K562 (cell line): ENCODE results near the gene CHRM4. TPM values are rescaled to one million over a fixed set of nuclear protein-coding genes. Genes with fewer than 3 reads are reported as not detected.

Experiments used
- ATAC-seq: fragments of 200-7000 bp; cut with Tn5 transposase; 3 replicates; pipeline ENCODE4 v1.9.1; 2020; ENCODE audit warnings: moderate library complexity
- BruUV-seq: library from RNA; stranded (reverse); fragments of 400-500 nt; replicated peaks from 2 replicates; lab custom pipeline; 2021; lab: Mats Ljungman, UMichigan
- CTCF ChIA-PET: fragments of 300-600 bp; formaldehyde crosslinking; extraction: SDS; loops from one replicate; lab custom pipeline; 2021; ENCODE audit warnings: low intra/inter-chr PET ratio; lab: Yijun Ruan, JAX
- POLR2A ChIA-PET: fragments of 300-600, 350-650 bp; sonication (Branson Sonifier 250); formaldehyde crosslinking; extraction: SDS; loops from one replicate; lab custom pipeline; 2021; ENCODE audit warnings: antibody characterized with exemption, inconsistent platforms; lab: Yijun Ruan, JAX
- DNase-seq, 4 experiments: peaks; one replicate each; pipeline versions ENCODE4 v3.0.0 to v3.0.0-alpha.2; 2011 to 2018; ENCODE audit warnings: low spot score in 3 of 4, mixed read lengths in 3 of 4; ENCODE audit errors: extremely low read depth in 1 of 4
- FAIRE-seq: peaks from 2 replicates; lab custom pipeline; 2011; peaks lifted over from hg19 to GRCh38; lab: Jason Lieb, UNC
- H2AFZ ChIP-seq: 2 replicates; pipeline ENCODE4 v1.6.0; 2011; ENCODE audit warnings: low read depth, low read length, control low read depth, inconsistent platforms
- H3K27ac ChIP-seq: fragments of 200-600 bp; 3 replicates; pipeline ENCODE4 v1.8.0; 2011; ENCODE audit warnings: low read depth, mild to moderate bottlenecking, control low read depth, inconsistent platforms, low read length, moderate library complexity, mixed read lengths; ENCODE audit errors: extremely low read depth
- H3K27me3 ChIP-seq, 2 experiments: fragments of 300-600 bp in 1 of 2; 2 replicates in 1 of 2; 3 replicates in 1 of 2; pipeline versions ENCODE4 v1.6.0 to v1.8.0; 2011; ENCODE audit warnings: inconsistent platforms in 2 of 2, low read length in 2 of 2, mild to moderate bottlenecking in 1 of 2, mixed read lengths in 1 of 2, moderate library complexity in 1 of 2; ENCODE audit not compliant: control insufficient read depth in 2 of 2, insufficient read depth in 2 of 2
- H3K36me3 ChIP-seq: fragments of 300-600 bp; 3 replicates; pipeline ENCODE4 v1.8.0; 2011; ENCODE audit warnings: mild to moderate bottlenecking, low read length, inconsistent platforms; ENCODE audit not compliant: control insufficient read depth, insufficient read depth
- H3K4me1 ChIP-seq, 2 experiments: fragments of 200-600 bp in 1 of 2; replicated peaks in 1 of 2; 2 replicates in 1 of 2; 3 replicates in 1 of 2; pipeline versions ENCODE4 v1.5.1 to v1.8.0; 2011; ENCODE audit warnings: inconsistent platforms in 2 of 2, low read length in 2 of 2, mild to moderate bottlenecking in 1 of 2, mixed read lengths in 1 of 2, moderate library complexity in 1 of 2; ENCODE audit not compliant: control insufficient read depth in 2 of 2, insufficient read depth in 2 of 2
- H3K4me2 ChIP-seq: 2 replicates; pipeline ENCODE4 v1.6.1; 2011; ENCODE audit warnings: low read length, control low read depth, inconsistent platforms, mixed read lengths; ENCODE audit not compliant: insufficient read depth
- H3K4me3 ChIP-seq: fragments of 200-600 bp; sonication (generic), shearing (Covaris generic); 2 replicates; pipeline ENCODE4 v1.5.1; 2016; ENCODE audit warnings: control low read depth, inconsistent platforms
- H3K79me2 ChIP-seq: fragments of 200-600 bp; 3 replicates; pipeline ENCODE4 v1.8.0; 2011; ENCODE audit warnings: low read length, inconsistent platforms; ENCODE audit not compliant: control insufficient read depth, insufficient read depth
- H3K9ac ChIP-seq, 2 experiments: 2 replicates each; pipeline versions ENCODE4 v1.6.0 to v1.6.1; 2011; ENCODE audit warnings: low read depth in 2 of 2, low read length in 2 of 2, control low read depth in 1 of 2, inconsistent platforms in 1 of 2, mild to moderate bottlenecking in 1 of 2, mixed read lengths in 1 of 2; ENCODE audit not compliant: insufficient read depth in 1 of 2
- H3K9me1 ChIP-seq: one replicate; pipeline ENCODE4 v1.6.0; 2011; ENCODE audit warnings: inconsistent platforms, mild to moderate bottlenecking, low read length, moderate library complexity; ENCODE audit not compliant: control insufficient read depth, insufficient read depth
- H3K9me3 ChIP-seq: replicated peaks from 2 replicates; pipeline ENCODE4 v1.5.1; 2011; ENCODE audit warnings: low read depth, low read length, inconsistent platforms; ENCODE audit not compliant: control insufficient read depth, insufficient read depth
- H4K20me1 ChIP-seq: replicated peaks from 2 replicates; pipeline ENCODE4 v1.6.1; 2011; ENCODE audit warnings: low read length, inconsistent platforms, mixed read lengths; ENCODE audit not compliant: control insufficient read depth, insufficient read depth
- DMBX1 ChIP-seq: fragments of 250-450 bp; sonication (Bioruptor Pico); IDR thresholded peaks from 2 replicates; pipeline ENCODE4 v1.8.0; 2022; ENCODE audit warnings: inconsistent platforms, mild to moderate bottlenecking, moderate library complexity, borderline replicate concordance
- HNRNPL ChIP-seq: fragments of 200-400 bp; formaldehyde crosslinking; IDR thresholded peaks from 2 replicates; pipeline ENCODE4 v1.6.1; 2017; ENCODE audit warnings: low read depth, mild to moderate bottlenecking, low read length
- MAFF ChIP-seq: IDR thresholded peaks from 2 replicates; pipeline ENCODE4 v1.6.1; 2012; ENCODE audit warnings: low read length, improper control_type of control experiment
- PCBP1 ChIP-seq: fragments of 200-400 bp; formaldehyde crosslinking; IDR thresholded peaks from 2 replicates; pipeline ENCODE4 v1.6.1; 2018; ENCODE audit warnings: mild to moderate bottlenecking, low read depth, low read length; ENCODE audit not compliant: poor library complexity, severe bottlenecking
- POLR2G ChIP-seq: fragments of 200-400 bp; formaldehyde crosslinking; IDR thresholded peaks from 2 replicates; pipeline ENCODE4 v1.6.1; 2017; ENCODE audit warnings: low read depth, mild to moderate bottlenecking, antibody characterized with exemption, low read length, moderate library complexity
- RAD21 ChIP-seq, 2 experiments: fragments of 250-450 bp in 1 of 2; fragments of 450-650 bp in 1 of 2; sonication (Bioruptor Pico) in 1 of 2; formaldehyde crosslinking in 1 of 2; IDR thresholded peaks in 1 of 2; conservative IDR thresholded peaks in 1 of 2; 2 replicates each; pipeline versions ENCODE4 v1.4.0 to v1.8.0; 2020 to 2022; ENCODE audit warnings: mild to moderate bottlenecking in 2 of 2, moderate library complexity in 1 of 2
- SAFB ChIP-seq: fragments of 200-400 bp; formaldehyde crosslinking; IDR thresholded peaks from 2 replicates; pipeline ENCODE4 v1.6.1; 2017; ENCODE audit warnings: low read depth, low read length, borderline replicate concordance
- TAF7 ChIP-seq: fragments of 450-650 bp; IDR thresholded peaks from 2 replicates; pipeline ENCODE4 v1.6.1; 2016; ENCODE audit warnings: missing genetic modification characterization, missing compliant biosample characterization
- YBX1 ChIP-seq: fragments of 450-650 bp; IDR thresholded peaks from 2 replicates; pipeline ENCODE4 v1.7.1; 2016; ENCODE audit warnings: mild to moderate bottlenecking
- ZFX ChIP-seq: sonication (generic); formaldehyde crosslinking; IDR thresholded peaks from 2 replicates; pipeline ENCODE4 v1.8.0; 2022; ENCODE audit warnings: mild to moderate bottlenecking, missing genetic modification reagents, moderate library complexity
- WGBS: fragments of 100-300 bp; shearing (Covaris generic); methylation state at CpG from one replicate; pipeline ENCODE4 v1.1.6; 2016; ENCODE audit warnings: low coverage, mixed read lengths; ENCODE audit not compliant: insufficient coverage; ENCODE audit errors: missing lambda C conversion rate; 5-methylcytosine and 5-hydroxymethylcytosine counted together
- in situ Hi-C: fragments of 300-500 bp; cut with MboI; formaldehyde crosslinking; loops from 4 replicates; pipeline ENCODE4 v1.15.0; 2018; ENCODE audit warnings: inconsistent platforms, mixed read lengths
- intact Hi-C: fragments of 100-400 bp; cut with micrococcal nuclease; formaldehyde crosslinking; loops from 2 replicates; pipeline ENCODE4 v1.14.2; 2022
- polyA plus RNA-seq, 8 experiments: library from polyadenylated mRNA; depleted of rRNA in 4 of 8; stranded (reverse) in 5 of 8; unstranded in 3 of 8; fragments of >200 nt; fragmentation: Nextera tagmentation in 2 of 8; fragmentation: Illumina TruSeq in 1 of 8; extraction: Ambion mirVana in 2 of 8; extraction: Trizol in 1 of 8; gene quantifications; 2 replicates each; pipeline versions ENCODE4 v1.2.1 to v1.2.3, GENCODE V29; 2011 to 2014; ENCODE audit warnings: inconsistent platforms in 1 of 8, missing spikeins in 1 of 8
- total RNA-seq, 7 experiments: library from RNA; depleted of rRNA in 6 of 7; stranded (reverse); fragments of >200 nt in 6 of 7; fragmentation: Illumina TruSeq in 2 of 7; extraction: Trizol in 2 of 7; gene quantifications; 2 replicates each; pipeline versions ENCODE4 v1.2.1 to v1.2.3, GENCODE V29; 2011 to 2021; ENCODE audit warnings: low replicate concordance in 1 of 7
- TF ChIP-seq, protein P1 (sequence below): sonication (generic); formaldehyde crosslinking; IDR thresholded peaks from 2 replicates; pipeline ENCODE4 v1.8.0; 2022; ENCODE audit warnings: mild to moderate bottlenecking, missing genetic modification reagents
- TF ChIP-seq, protein P2 (sequence below): fragments of 450-650 bp; formaldehyde crosslinking; IDR thresholded peaks from 2 replicates; pipeline ENCODE4 v1.4.0; 2020; ENCODE audit warnings: mild to moderate bottlenecking
- TF ChIP-seq, protein P3 (sequence below): sonication (generic); formaldehyde crosslinking; IDR thresholded peaks from 2 replicates; pipeline ENCODE4 v1.8.0; 2022; ENCODE audit warnings: missing genetic modification reagents, mild to moderate bottlenecking, moderate library complexity, borderline replicate concordance
- TF ChIP-seq, protein P4 (sequence below): IDR thresholded peaks from 2 replicates; pipeline ENCODE4 v1.6.1; 2016; ENCODE audit warnings: missing genetic modification characterization, missing compliant biosample characterization

The CHRM4 gene
- total and polyA plus RNA-seq, 9 of the 15 experiments (the other 6 are each of a cell fraction or from before 2014, with no cell fraction given) = 0.22 to 1.3 (median 0.40) TPM; not detected in 2

DNA sequence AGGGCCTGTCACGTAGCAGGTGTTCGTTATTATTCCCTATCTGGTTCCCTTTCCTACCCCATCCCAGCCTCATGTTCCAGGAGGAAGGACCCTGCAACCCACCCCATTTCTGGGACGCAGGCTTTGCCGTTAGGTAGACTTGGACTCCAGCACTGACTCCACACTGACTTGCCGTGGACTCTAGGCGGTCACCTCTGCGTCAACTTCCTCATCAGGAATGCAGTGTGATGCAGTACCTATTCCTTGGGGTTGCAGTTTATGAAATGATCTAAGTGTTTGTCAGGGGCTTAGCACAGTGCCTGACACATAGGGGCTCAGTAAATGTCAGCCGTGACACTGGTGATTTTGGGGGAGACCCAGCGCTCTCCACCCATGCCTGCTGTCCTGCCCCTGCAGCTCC lies 27.5 kb downstream of the CHRM4 start (continued):
- TF ChIP-seq, protein P1, sequence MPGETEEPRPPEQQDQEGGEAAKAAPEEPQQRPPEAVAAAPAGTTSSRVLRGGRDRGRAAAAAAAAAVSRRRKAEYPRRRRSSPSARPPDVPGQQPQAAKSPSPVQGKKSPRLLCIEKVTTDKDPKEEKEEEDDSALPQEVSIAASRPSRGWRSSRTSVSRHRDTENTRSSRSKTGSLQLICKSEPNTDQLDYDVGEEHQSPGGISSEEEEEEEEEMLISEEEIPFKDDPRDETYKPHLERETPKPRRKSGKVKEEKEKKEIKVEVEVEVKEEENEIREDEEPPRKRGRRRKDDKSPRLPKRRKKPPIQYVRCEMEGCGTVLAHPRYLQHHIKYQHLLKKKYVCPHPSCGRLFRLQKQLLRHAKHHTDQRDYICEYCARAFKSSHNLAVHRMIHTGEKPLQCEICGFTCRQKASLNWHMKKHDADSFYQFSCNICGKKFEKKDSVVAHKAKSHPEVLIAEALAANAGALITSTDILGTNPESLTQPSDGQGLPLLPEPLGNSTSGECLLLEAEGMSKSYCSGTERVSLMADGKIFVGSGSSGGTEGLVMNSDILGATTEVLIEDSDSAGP (CRISPR knock-in tag) = no peak
- no peak for TF ChIP-seq TAF7
- no peak for TF ChIP-seq YBX1
- TF ChIP-seq, protein P2, sequence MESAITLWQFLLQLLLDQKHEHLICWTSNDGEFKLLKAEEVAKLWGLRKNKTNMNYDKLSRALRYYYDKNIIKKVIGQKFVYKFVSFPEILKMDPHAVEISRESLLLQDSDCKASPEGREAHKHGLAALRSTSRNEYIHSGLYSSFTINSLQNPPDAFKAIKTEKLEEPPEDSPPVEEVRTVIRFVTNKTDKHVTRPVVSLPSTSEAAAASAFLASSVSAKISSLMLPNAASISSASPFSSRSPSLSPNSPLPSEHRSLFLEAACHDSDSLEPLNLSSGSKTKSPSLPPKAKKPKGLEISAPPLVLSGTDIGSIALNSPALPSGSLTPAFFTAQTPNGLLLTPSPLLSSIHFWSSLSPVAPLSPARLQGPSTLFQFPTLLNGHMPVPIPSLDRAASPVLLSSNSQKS (CRISPR knock-in tag) = no peak

DNA sequence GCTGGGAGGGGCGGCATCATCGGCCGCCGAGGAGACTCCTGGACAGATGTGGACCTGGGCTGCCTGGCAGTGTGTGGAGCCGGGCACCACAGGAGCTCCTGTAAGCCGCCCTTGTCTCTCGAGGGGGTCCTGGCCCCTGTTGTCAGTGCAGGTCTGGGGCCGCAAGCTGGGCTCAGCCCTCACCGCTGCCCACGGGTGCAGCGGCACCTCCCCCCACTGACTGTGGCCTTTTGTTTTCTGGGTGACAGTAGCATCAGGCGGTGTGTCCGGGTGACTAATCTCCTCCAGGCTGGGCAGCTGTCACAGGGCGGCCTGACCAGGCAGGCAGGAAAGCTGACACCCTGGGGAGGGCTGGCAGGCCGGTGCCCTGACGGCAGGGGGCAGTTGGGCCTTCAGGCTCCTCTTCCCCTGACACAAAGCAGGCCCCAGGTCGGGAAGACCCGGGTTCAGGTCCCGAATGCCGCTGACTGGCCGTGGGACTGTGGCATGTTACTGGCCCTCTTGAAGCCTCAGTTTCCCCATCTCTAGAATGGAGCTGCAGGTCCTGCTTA lies 28.0 kb downstream of the CHRM4 start:
- DNase-seq (no peak), ATAC-seq (no peak), FAIRE-seq (no peak)
- H3K4me2 ChIP-seq = no peak overlapping the region
- H3K9ac ChIP-seq = peak overlapping the region in 1 of 2 experiments; percentile 36; a peak in 2 of 4 replicates
- no peak overlapping the region for H2AFZ ChIP-seq
- H3K4me1 ChIP-seq = peaks cover 29 to 61% of the 10 kb centered on the region in 2 experiments
- WGBS = 82% methylated on average over 21 of the region's 21 CpGs
- peaks cover 42% of the 10 kb centered on the region for H3K79me2 ChIP-seq
- in situ Hi-C loops (no loop called here), intact Hi-C loops (no loop called here)
- H3K9me1 ChIP-seq = peaks cover 3% of the 10 kb centered on the region
- H3K4me3 ChIP-seq = no peak overlapping the region
- no peaks in the 10 kb centered on the region for H3K9me3 ChIP-seq
- ChIA-PET CTCF (no interaction called here), POLR2A (interaction anchor here (0.6 to 2.0 kb wide), 3 partner anchors 11 to 163 kb away, joined by 3 to 7 read pairs (median 4); no protein-coding TSS in a partner anchor)
- H3K36me3 ChIP-seq = peaks cover 41% of the 10 kb centered on the region; the same call in 2 of the 3 replicates
- BruUV-seq = no TSS peak
- H4K20me1 ChIP-seq = no peaks in the 10 kb centered on the region; the same call in 1 of the 2 replicates
- H3K27me3 ChIP-seq = no peaks in the 10 kb centered on the region
- H3K27ac ChIP-seq = peak overlapping the region; percentile 63; the same call in 1 of the 3 replicates
- TF ChIP-seq POLR2G = peak; percentile 13; the same call in 1 of the 2 replicates
- TF ChIP-seq HNRNPL = 0 out of 2 replicates have a peak, but pooled peaks have one; percentile 24
- TF ChIP-seq DMBX1 (CRISPR knock-in tag) = no peak
- no peak for TF ChIP-seq MAFF
- no peak for TF ChIP-seq SAFB
- TF ChIP-seq ZFX (CRISPR knock-in tag) = peak; percentile 19
- no peak for TF ChIP-seq RAD21 (CRISPR knock-in tag; conservative IDR thresholded peaks at IDR 0.05 in 1 of 2, IDR thresholded peaks at IDR 0.05 in 1 of 2)
- TF ChIP-seq, protein P3, sequence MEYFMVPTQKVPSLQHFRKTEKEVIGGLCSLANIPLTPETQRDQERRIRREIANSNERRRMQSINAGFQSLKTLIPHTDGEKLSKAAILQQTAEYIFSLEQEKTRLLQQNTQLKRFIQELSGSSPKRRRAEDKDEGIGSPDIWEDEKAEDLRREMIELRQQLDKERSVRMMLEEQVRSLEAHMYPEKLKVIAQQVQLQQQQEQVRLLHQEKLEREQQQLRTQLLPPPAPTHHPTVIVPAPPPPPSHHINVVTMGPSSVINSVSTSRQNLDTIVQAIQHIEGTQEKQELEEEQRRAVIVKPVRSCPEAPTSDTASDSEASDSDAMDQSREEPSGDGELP (CRISPR knock-in tag) = peak; percentile 39; the same call in 1 of the 2 replicates
- TF ChIP-seq PCBP1 = peak; percentile 43
- TF ChIP-seq, protein P4, sequence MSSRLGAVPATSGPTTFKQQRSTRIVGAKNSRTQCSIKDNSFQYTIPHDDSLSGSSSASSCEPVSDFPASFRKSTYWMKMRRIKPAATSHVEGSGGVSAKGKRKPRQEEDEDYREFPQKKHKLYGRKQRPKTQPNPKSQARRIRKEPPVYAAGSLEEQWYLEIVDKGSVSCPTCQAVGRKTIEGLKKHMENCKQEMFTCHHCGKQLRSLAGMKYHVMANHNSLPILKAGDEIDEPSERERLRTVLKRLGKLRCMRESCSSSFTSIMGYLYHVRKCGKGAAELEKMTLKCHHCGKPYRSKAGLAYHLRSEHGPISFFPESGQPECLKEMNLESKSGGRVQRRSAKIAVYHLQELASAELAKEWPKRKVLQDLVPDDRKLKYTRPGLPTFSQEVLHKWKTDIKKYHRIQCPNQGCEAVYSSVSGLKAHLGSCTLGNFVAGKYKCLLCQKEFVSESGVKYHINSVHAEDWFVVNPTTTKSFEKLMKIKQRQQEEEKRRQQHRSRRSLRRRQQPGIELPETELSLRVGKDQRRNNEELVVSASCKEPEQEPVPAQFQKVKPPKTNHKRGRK (tag) = no peak
